SK-N-DZ (cell line): ENCODE measurements around the gene HAUS1.
"Not testable (repeated sequence)": the region's sequence is repeated elsewhere in the genome, so short reads cannot be mapped to it uniquely, and the experiment has no call there.

Experiments
- DNase-seq: peaks from one replicate; pipeline ENCODE4 v3.0.0-alpha.2; 2015; ENCODE audit warnings: low spot score

Gene HAUS1

GRCh38 chr18:46156124-46156745, 52.0 kb downstream of the HAUS1 start:
- DNase-seq = no peak

GRCh38 chr18:46156843-46157242, 52.7 kb downstream of the HAUS1 start:
- DNase-seq = no peak

- no peak for DNase-seq
Measured at GRCh38 chr18:46158499-46158898, 54.3 kb downstream of the HAUS1 start.

GRCh38 chr18:46160050-46160798, 56.0 kb downstream of the HAUS1 start:
- DNase-seq = no peak

- not testable (repeated sequence) for DNase-seq
Measured at GRCh38 chr18:46160840-46161239, 56.7 kb downstream of the HAUS1 start.

- DNase-seq = no peak
Measured at GRCh38 chr18:46161703-46162396, 57.7 kb downstream of the HAUS1 start.

- DNase-seq = no peak
Measured at GRCh38 chr18:46163091-46163490, 58.9 kb downstream of the HAUS1 start.

- no peak for DNase-seq
Measured at GRCh38 chr18:46163941-46164499, 59.8 kb downstream of the HAUS1 start.

GRCh38 chr18:46164502-46164901, 60.3 kb downstream of the HAUS1 start:
- not testable (repeated sequence) for DNase-seq

GRCh38 chr18:46164920-46165319, 60.7 kb downstream of the HAUS1 start:
- DNase-seq = no peak

GRCh38 chr18:46166261-46166970, 62.2 kb downstream of the HAUS1 start:
- DNase-seq = no peak

- peak; percentile 26 for DNase-seq
Measured at GRCh38 chr18:46167971-46168370, 63.8 kb downstream of the HAUS1 start.

- DNase-seq = no peak
Measured at GRCh38 chr18:46169464-46169941, 65.3 kb downstream of the HAUS1 start.

GRCh38 chr18:46171331-46171730, 67.1 kb downstream of the HAUS1 start:
- peak; percentile 6 for DNase-seq

GRCh38 chr18:46173393-46174341, 69.5 kb downstream of the HAUS1 start:
- peak; percentile 89 for DNase-seq

- DNase-seq = peak; percentile 24
Measured at GRCh38 chr18:46174342-46175041, 70.3 kb downstream of the HAUS1 start.

- DNase-seq = no peak
Measured at GRCh38 chr18:46176001-46176400, 71.8 kb downstream of the HAUS1 start.
